Measurements from ENCODE around the gene REX1BD. TPM values are rescaled to one million over a fixed set of nuclear protein-coding genes. Genes with fewer than 3 reads are reported as not detected.

REX1BD gene
- total and polyA plus RNA-seq, 2 donors (not counting 1 experiment from before 2014, with no cell fraction given), result 90.9 to 164 TPM

- ChIA-PET CTCF (interaction anchor here (2.0 kb wide), 1 partner anchor 9 kb away, joined by 6 read pairs; the partner anchor contains the start of gene TMEM59L), POLR2A (interaction anchor here (0.6 kb wide), 1 partner anchor 14 kb away, joined by 3 read pairs; no protein-coding TSS in a partner anchor)
- no peak overlapping the region for H3K4me3 Mint-ChIP-seq
- Histone ChIP-seq H3K79me2 (ENCODE audit: control insufficient read depth, insufficient read depth, low read length) (no peaks in the 10 kb centered on the region), H2AFZ (ENCODE audit: insufficient read depth, low read depth, low read length, poor library complexity, severe bottlenecking) (no peak overlapping the region), H3K4me2 (replicated peaks; ENCODE audit: low read depth, low read length, poor library complexity, severe bottlenecking) (no peak overlapping the region), H3K4me3 (ENCODE audit: control extremely low read depth in 1 of 5, extremely low read depth in 1 of 5, insufficient read depth in 1 of 5, low read depth in 2 of 5, low read length in 4 of 5) (no peak overlapping the region), H3K9me3 (ENCODE audit: control extremely low read depth in 1 of 3, control insufficient read depth in 2 of 3, insufficient read depth in 1 of 3, low read length in 2 of 3) (peaks cover 0 to 11% (median 0%) of the 10 kb centered on the region in 3 donors), H3K36me3 (replicated peaks in 1 of 2; ENCODE audit: control extremely low read depth in 1 of 2, control insufficient read depth in 1 of 2, extremely low read depth in 1 of 2, insufficient read depth in 2 of 2, low read length in 1 of 2) (no peaks in the 10 kb centered on the region), H3K4me1 (ENCODE audit: control insufficient read depth in 2 of 2, insufficient read depth in 2 of 2, low read length in 2 of 2) (peaks cover 29 to 31% of the 10 kb centered on the region in 2 donors), H3K27ac (ENCODE audit: low read length in 2 of 2) (no peak overlapping the region), H3K27me3 (replicated peaks in 1 of 4; ENCODE audit: control extremely low read depth in 1 of 4, control insufficient read depth in 3 of 4, insufficient read depth in 4 of 4, low read length in 3 of 4) (peaks cover 0 to 69% (median 41%) of the 10 kb centered on the region in 4 experiments), H3K9ac (ENCODE audit: low read length) (no peak overlapping the region), H4K20me1 (ENCODE audit: control insufficient read depth, insufficient read depth, low read length, poor library complexity, severe bottlenecking) (no peaks in the 10 kb centered on the region)
- no peak for ATAC-seq (ENCODE audit: low read depth)
- WGBS (ENCODE audit: insufficient coverage), result 8% methylated on average over 13 of the region's 26 CpGs
- DNase-seq, result no peak
- no peak for TF ChIP-seq CTCF (IDR thresholded peaks at IDR 0.05)
- TF ChIP-seq EZH2 (IDR thresholded peaks at IDR 0.05; ENCODE audit: borderline replicate concordance, insufficient read depth, low read depth, low read length, poor library complexity, severe bottlenecking), result peak; percentile 54
- H3K27ac Mint-ChIP-seq, result no peak overlapping the region
- H3K4me1 Mint-ChIP-seq, result peaks cover 23% of the 10 kb centered on the region
- H3K9me3 Mint-ChIP-seq (ENCODE audit: insufficient read depth), result no peaks in the 10 kb centered on the region
- intact Hi-C loops (cut with micrococcal nuclease), result no loop called here
- peaks cover 40% of the 10 kb centered on the region for H3K27me3 Mint-ChIP-seq
Observed at GRCh38 chr19:18603958-18604819, 15.6 kb downstream of the REX1BD start.

GRCh38 chr19:18604820-18605159 is 16.2 kb downstream of the REX1BD start:
- peaks cover 23% of the 10 kb centered on the region for H3K4me1 Mint-ChIP-seq
- no peak overlapping the region for H3K4me3 Mint-ChIP-seq
- Histone ChIP-seq H3K9me3 (ENCODE audit: control extremely low read depth in 1 of 3, control insufficient read depth in 2 of 3, insufficient read depth in 1 of 3, low read length in 2 of 3) (peaks cover 0 to 11% (median 0%) of the 10 kb centered on the region in 3 donors), H3K79me2 (ENCODE audit: control insufficient read depth, insufficient read depth, low read length) (no peaks in the 10 kb centered on the region), H4K20me1 (ENCODE audit: control insufficient read depth, insufficient read depth, low read length, poor library complexity, severe bottlenecking) (no peaks in the 10 kb centered on the region), H3K27me3 (replicated peaks in 1 of 4; ENCODE audit: control extremely low read depth in 1 of 4, control insufficient read depth in 3 of 4, insufficient read depth in 4 of 4, low read length in 3 of 4) (peaks cover 0 to 69% (median 47%) of the 10 kb centered on the region in 4 experiments), H2AFZ (ENCODE audit: insufficient read depth, low read depth, low read length, poor library complexity, severe bottlenecking) (no peak overlapping the region), H3K36me3 (replicated peaks in 1 of 2; ENCODE audit: control extremely low read depth in 1 of 2, control insufficient read depth in 1 of 2, extremely low read depth in 1 of 2, insufficient read depth in 2 of 2, low read length in 1 of 2) (no peaks in the 10 kb centered on the region), H3K4me3 (ENCODE audit: control extremely low read depth in 1 of 5, extremely low read depth in 1 of 5, insufficient read depth in 1 of 5, low read depth in 2 of 5, low read length in 4 of 5) (no peak overlapping the region), H3K4me2 (replicated peaks; ENCODE audit: low read depth, low read length, poor library complexity, severe bottlenecking) (no peak overlapping the region), H3K9ac (ENCODE audit: low read length) (no peak overlapping the region), H3K4me1 (ENCODE audit: control insufficient read depth in 2 of 2, insufficient read depth in 2 of 2, low read length in 2 of 2) (peaks cover 29 to 31% of the 10 kb centered on the region in 2 donors), H3K27ac (ENCODE audit: low read length in 2 of 2) (no peak overlapping the region)
- TF ChIP-seq EZH2 (IDR thresholded peaks at IDR 0.05; ENCODE audit: borderline replicate concordance, insufficient read depth, low read depth, low read length, poor library complexity, severe bottlenecking), result no peak
- TF ChIP-seq CTCF (IDR thresholded peaks at IDR 0.05), result no peak
- ATAC-seq (ENCODE audit: low read depth), result no peak
- POLR2A ChIA-PET, result no interaction called here
- CTCF ChIA-PET, result interaction anchor here (0.6 kb wide), 1 partner anchor 18 kb away, joined by 3 read pairs; no protein-coding TSS in a partner anchor
- H3K27me3 Mint-ChIP-seq, result peaks cover 45% of the 10 kb centered on the region
- H3K9me3 Mint-ChIP-seq (ENCODE audit: insufficient read depth), result no peaks in the 10 kb centered on the region
- no peak overlapping the region for H3K27ac Mint-ChIP-seq
- intact Hi-C loops (cut with micrococcal nuclease), result no loop called here
- 10% methylated on average over 2 of the region's 10 CpGs for WGBS (ENCODE audit: insufficient coverage)
- DNase-seq, result no peak

Data from B cell (primary cell).